Uterus (tissue), 4 donors: ENCODE data around the gene TPRA1. TPM values are rescaled to one million over a fixed set of nuclear protein-coding genes. Genes with fewer than 3 reads are reported as not detected.

ENCODE experiments used
- DNase-seq, 2 donors: peaks; one replicate each; pipeline ENCODE4 v3.0.0-alpha.2; 2019 to 2020
- H3K27ac ChIP-seq, 2 donors: fragments of 200-600 bp; sonication (generic); 1 replicate in 1 of 2; 2 replicates in 1 of 2; pipeline ENCODE4 v1.5.1; 2016 to 2018
- H3K27me3 ChIP-seq, 2 donors: fragments of 200-600 bp; sonication (generic); one replicate each; pipeline ENCODE4 v1.5.1; 2018 to 2019; ENCODE audit warnings: control low read depth in 1 of 2
- H3K36me3 ChIP-seq, 2 donors: fragments of 200-600 bp; sonication (generic); one replicate each; pipeline ENCODE4 v1.5.1; 2019; ENCODE audit warnings: control low read depth in 1 of 2
- H3K4me1 ChIP-seq, 2 donors: fragments of 200-600 bp; sonication (generic); one replicate each; pipeline ENCODE4 v1.5.1; 2018 to 2019; ENCODE audit warnings: control low read depth in 1 of 2
- H3K4me3 ChIP-seq, 2 donors: fragments of 200-600 bp; sonication (generic); 1 replicate in 1 of 2; 2 replicates in 1 of 2; pipeline ENCODE4 v1.5.1; 2018 to 2019; ENCODE audit warnings: mild to moderate bottlenecking in 1 of 2
- H3K9me3 ChIP-seq, 2 donors: fragments of 200-600 bp; sonication (generic); one replicate each; pipeline ENCODE4 v1.5.1; 2019; ENCODE audit warnings: control low read depth in 1 of 2
- POLR2A ChIP-seq, 2 donors: fragments of 450-650 bp; IDR thresholded peaks; one replicate each; pipeline ENCODE4 v1.6.1; 2016; ENCODE audit warnings: antibody characterized with exemption in 2 of 2, mild to moderate bottlenecking in 1 of 2, moderate library complexity in 1 of 2
- intact Hi-C: fragments of 100-400 bp; cut with DNase I; formaldehyde crosslinking; loops from one replicate; pipeline ENCODE4 v1.15.1; 2023; ENCODE audit warnings: low total_unique reads
- total RNA-seq, 4 donors: library from RNA; depleted of rRNA in 3 of 4; stranded (reverse); fragments of >200 nt in 3 of 4; gene quantifications; one replicate each; pipeline versions ENCODE4 v1.1.0 to v1.2.4, GENCODE V29; 2014 to 2023
- TF ChIP-seq, protein P1 (sequence below), 4 experiments: fragments of 200-600 bp in 2 of 4; fragments of 450-650 bp in 2 of 4; sonication (generic) in 2 of 4; IDR thresholded peaks; one replicate each; pipeline ENCODE4 v1.5.1; 2016 to 2019; ENCODE audit warnings: antibody characterized with exemption in 4 of 4, mild to moderate bottlenecking in 2 of 4, moderate library complexity in 1 of 4
- donor health status: DM: yes; HTN: yes; CAD: no.

Gene TPRA1
- total RNA-seq, 4 donors from 2014 or later = 22.4 to 72.5 (median 37.7) TPM

DNA sequence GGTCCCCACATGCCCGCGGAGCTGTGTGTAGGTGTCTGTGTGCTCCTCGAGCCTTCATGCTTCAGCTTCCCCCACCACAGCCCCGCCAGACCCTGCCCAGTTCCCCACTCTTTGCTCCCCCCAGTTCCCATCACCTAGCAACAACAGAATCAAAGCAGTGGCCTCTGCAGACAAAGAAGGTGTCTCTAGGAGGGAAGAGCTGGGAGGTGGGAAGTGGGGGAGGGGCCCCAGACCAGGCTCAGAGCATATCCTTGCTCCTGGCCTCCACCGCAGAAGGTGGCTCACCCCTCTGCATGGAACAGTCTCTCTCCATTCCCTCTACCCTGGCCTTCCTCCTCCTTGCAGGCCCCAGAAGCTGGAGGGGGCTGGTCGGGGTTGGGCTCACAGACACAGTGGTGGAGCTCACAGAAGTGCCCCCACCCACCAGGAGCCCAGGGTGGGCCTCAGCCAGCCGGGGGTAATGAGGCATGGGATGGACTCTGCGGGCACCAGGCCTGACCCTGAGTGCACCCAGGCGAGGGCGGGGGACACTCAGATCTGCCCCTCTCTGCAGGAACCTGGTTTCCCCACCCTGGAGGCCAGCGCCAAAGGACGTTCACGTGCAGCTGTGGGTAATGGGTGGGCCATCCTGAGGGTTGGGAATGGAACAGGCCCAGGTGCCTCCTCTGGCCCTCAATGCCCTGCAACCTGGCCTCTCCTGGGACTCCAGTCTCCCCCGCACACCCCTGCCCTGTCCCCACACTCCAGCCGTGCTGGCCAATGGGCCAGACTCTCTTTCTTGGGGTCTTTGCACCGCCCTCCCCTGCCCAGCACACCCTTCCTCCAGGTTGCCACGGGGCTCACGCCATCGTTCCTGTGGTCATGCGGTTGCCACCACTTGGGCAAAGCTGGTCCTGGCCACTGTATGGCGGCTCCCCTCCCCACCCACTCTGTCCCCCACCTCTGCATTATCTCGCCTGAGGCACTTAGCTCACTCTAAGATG, 53.4 kb downstream of the TPRA1 start:
- Histone ChIP-seq H3K9me3 (no peaks in the 10 kb centered on the region), H3K4me1 (no peaks in the 10 kb centered on the region), H3K27ac (no peak overlapping the region), H3K4me3 (no peak overlapping the region), H3K27me3 (no peaks in the 10 kb centered on the region), H3K36me3 (no peaks in the 10 kb centered on the region)
- DNase-seq = no peak
- intact Hi-C loops = no loop called here
- TF ChIP-seq POLR2A (IDR thresholded peaks at IDR 0.05) = no peak
- TF ChIP-seq, protein P1, sequence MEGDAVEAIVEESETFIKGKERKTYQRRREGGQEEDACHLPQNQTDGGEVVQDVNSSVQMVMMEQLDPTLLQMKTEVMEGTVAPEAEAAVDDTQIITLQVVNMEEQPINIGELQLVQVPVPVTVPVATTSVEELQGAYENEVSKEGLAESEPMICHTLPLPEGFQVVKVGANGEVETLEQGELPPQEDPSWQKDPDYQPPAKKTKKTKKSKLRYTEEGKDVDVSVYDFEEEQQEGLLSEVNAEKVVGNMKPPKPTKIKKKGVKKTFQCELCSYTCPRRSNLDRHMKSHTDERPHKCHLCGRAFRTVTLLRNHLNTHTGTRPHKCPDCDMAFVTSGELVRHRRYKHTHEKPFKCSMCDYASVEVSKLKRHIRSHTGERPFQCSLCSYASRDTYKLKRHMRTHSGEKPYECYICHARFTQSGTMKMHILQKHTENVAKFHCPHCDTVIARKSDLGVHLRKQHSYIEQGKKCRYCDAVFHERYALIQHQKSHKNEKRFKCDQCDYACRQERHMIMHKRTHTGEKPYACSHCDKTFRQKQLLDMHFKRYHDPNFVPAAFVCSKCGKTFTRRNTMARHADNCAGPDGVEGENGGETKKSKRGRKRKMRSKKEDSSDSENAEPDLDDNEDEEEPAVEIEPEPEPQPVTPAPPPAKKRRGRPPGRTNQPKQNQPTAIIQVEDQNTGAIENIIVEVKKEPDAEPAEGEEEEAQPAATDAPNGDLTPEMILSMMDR (IDR thresholded peaks at IDR 0.05) = no peak

DNA sequence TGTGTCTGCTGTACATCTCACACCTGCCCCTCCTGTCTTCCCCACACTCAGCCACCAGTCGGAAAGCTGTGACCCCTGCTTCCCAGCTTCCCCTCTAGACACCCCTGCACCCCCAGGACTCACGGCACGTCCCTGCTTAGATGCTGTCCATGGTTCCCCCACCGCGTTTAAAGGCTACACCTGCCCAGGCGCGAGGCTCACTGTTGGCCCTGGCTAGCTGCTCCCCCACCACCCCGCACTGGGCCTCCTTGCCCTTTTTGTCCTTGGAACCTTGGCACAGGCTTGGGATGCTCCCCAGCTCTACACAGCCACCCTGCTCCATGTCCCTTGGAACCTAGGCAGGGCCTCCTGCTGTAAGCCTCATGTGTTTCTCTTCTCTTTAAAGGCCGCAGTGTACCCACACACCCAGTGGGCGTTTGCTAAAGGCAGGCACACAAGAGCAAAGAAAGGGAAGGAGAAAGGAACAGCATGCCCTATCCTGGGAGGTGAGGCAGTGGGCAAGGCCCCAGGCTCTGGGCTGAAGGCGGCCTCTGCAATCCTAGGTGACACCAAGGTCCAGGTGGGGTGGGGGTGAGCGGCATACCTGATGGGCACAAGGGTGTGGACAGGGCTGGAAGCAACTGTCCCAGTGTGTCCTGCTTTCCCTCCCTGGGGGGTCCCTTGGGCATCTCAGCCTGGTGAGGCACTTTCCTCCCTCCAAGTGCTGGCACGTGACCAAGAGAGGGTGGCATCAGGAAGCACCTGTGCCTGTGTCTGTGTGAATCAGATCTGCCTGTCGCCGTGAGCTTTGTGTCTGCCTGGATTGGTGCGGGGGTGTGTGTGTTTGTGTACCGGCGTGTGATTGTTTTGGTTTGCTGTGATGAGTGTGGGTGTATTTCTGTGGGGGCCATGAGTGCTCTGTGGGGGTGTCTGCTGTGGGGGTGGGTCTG, 54.4 kb downstream of the TPRA1 start:
- DNase-seq = no peak
- Histone ChIP-seq H3K36me3 (no peaks in the 10 kb centered on the region), H3K27me3 (no peaks in the 10 kb centered on the region), H3K27ac (no peak overlapping the region), H3K4me1 (no peaks in the 10 kb centered on the region), H3K4me3 (no peak overlapping the region), H3K9me3 (no peaks in the 10 kb centered on the region)
- TF ChIP-seq, protein P1 (IDR thresholded peaks at IDR 0.05) = no peak
- TF ChIP-seq POLR2A (IDR thresholded peaks at IDR 0.05) = no peak
- intact Hi-C loops = no loop called here

DNA sequence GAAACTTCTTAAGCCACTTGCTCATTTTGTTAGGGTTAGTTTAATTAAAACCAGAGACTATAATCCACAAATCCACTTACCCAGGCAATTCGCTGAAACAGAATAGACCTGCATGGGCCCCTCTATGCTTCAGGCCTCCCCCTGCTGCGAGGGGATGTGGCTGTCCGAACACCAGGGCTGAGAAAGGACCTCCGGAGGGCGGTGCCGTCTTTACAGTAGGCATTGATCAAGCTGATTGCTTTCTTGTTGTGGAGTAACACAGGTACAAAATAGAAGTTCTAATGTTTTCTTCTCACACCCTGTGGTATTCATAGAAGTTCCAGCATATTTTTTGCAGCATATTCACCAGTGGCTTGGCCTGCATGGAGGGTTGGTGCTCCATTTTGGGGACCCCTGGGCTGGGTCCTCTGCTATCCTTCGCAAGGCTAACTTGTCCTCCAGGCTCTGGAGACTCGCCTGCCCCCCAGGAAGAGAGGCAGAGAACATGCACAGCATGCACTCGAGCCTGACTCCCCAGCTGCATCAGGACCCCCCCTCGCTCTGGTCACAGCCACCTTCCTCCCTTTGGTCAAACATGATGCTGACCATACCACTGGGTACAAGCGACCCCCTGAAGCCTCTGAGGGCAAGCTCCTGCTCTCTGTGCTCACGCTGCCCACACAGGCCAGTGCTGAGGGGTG, 55.3 kb downstream of the TPRA1 start:
- H3K27ac ChIP-seq = no peak overlapping the region
- H3K4me1 ChIP-seq = no peaks in the 10 kb centered on the region
- H3K9me3 ChIP-seq = no peaks in the 10 kb centered on the region
- H3K36me3 ChIP-seq = no peaks in the 10 kb centered on the region
- no peak for DNase-seq
- H3K4me3 ChIP-seq = no peak overlapping the region
- H3K27me3 ChIP-seq = no peaks in the 10 kb centered on the region
- intact Hi-C loops = no loop called here
- TF ChIP-seq, protein P1 (IDR thresholded peaks at IDR 0.05) = no peak
- no peak for TF ChIP-seq POLR2A (IDR thresholded peaks at IDR 0.05)

DNA sequence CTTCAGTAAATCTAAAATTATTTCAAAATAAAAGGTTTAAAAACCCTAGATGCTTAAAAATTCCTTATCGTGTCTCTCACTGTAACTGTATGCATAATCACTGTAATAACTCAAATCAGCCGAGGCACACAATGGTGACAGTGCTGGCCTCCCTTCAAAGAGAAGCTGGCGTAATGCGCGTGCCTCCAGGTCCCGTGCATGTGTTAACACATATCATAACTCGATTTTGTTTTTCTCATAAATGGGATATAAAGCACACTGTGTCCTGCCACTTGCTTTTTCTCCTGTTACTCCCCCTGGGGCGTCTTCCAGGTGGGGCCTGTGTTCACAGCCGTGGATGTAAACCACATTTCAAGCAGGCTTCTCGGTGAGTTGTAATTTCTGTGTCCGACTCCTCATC, 56.0 kb downstream of the TPRA1 start:
- TF ChIP-seq, protein P1 (IDR thresholded peaks at IDR 0.05) = no peak
- TF ChIP-seq POLR2A (IDR thresholded peaks at IDR 0.05) = no peak
- H3K27ac ChIP-seq = no peak overlapping the region
- H3K36me3 ChIP-seq = no peaks in the 10 kb centered on the region
- H3K4me1 ChIP-seq = no peaks in the 10 kb centered on the region
- intact Hi-C loops = no loop called here
- no peaks in the 10 kb centered on the region for H3K9me3 ChIP-seq
- H3K27me3 ChIP-seq = no peaks in the 10 kb centered on the region
- DNase-seq = no peak
- no peak overlapping the region for H3K4me3 ChIP-seq
